Stimulated activated CD4-positive, alpha-beta T cell treated with anti-CD3 and anti-CD28 coated beads, Interleukin-1b, Interleukin-23, amount 100 ng/mL, for 4 hours (primary cell): ENCODE measurements around the gene CAPN5.
A peak's percentile ranks its signal among the peaks of the same experiment; 100 is the strongest.

Experiments used
- DNase-seq, 2 donors: peaks; one replicate each; pipeline ENCODE4 v3.0.0-alpha.2; 2020; ENCODE audit warnings: low read depth in 2 of 2

Gene CAPN5

GRCh38 chr11:77064648-77065217, 2.0 kb upstream of the CAPN5 start:
- DNase-seq: no peak

- no peak for DNase-seq
These were observed 918 bp upstream of the CAPN5 start for GRCh38 chr11:77065878-77066228.

GRCh38 chr11:77067861-77068443, 1.2 kb downstream of the CAPN5 start:
- no peak for DNase-seq

- DNase-seq: no peak
These were observed 1.9 kb downstream of the CAPN5 start for GRCh38 chr11:77068457-77069335.

- no peak for DNase-seq
These were observed 2.7 kb downstream of the CAPN5 start for GRCh38 chr11:77069336-77069968.

- no peak for DNase-seq
These were observed 3.3 kb downstream of the CAPN5 start for GRCh38 chr11:77069969-77070582.

GRCh38 chr11:77071077-77071476, 4.3 kb downstream of the CAPN5 start:
- no peak for DNase-seq

- DNase-seq: no peak
These were observed 5.2 kb downstream of the CAPN5 start for GRCh38 chr11:77071671-77072605.

GRCh38 chr11:77072851-77073327, 6.1 kb downstream of the CAPN5 start:
- no peak for DNase-seq

- no peak for DNase-seq
These were observed 6.7 kb downstream of the CAPN5 start for GRCh38 chr11:77073328-77074001.

- DNase-seq: no peak
These were observed 7.4 kb downstream of the CAPN5 start for GRCh38 chr11:77074205-77074604.

GRCh38 chr11:77074626-77075221, 8.0 kb downstream of the CAPN5 start:
- no peak for DNase-seq

- no peak for DNase-seq
These were observed 8.7 kb downstream of the CAPN5 start for GRCh38 chr11:77075425-77075905.

GRCh38 chr11:77079666-77080065, 12.9 kb downstream of the CAPN5 start:
- no peak for DNase-seq

- DNase-seq: no peak
These were observed 14.0 kb downstream of the CAPN5 start for GRCh38 chr11:77080643-77081210.

- no peak for DNase-seq
These were observed 14.6 kb downstream of the CAPN5 start for GRCh38 chr11:77081381-77081851.

GRCh38 chr11:77081976-77082836, 15.4 kb downstream of the CAPN5 start:
- no peak for DNase-seq

- DNase-seq: peak; percentile 10 to 34
These were observed 16.2 kb downstream of the CAPN5 start for GRCh38 chr11:77082838-77083565.
